H1 (cell line): ENCODE results near the gene CD200. TPM values are rescaled to one million over a fixed set of nuclear protein-coding genes. Genes with fewer than 3 reads are reported as not detected.

ENCODE experiments used
- GTF2F1 ChIP-seq: IDR thresholded peaks from 2 replicates; pipeline ENCODE4 v1.6.1; 2012; ENCODE audit warnings: low read depth, low read length, improper control_type of control experiment, borderline replicate concordance
- polyA plus RNA-seq, 7 experiments: library from polyadenylated mRNA; depleted of rRNA in 3 of 7; stranded (reverse) in 5 of 7; unstranded in 2 of 7; fragments of >200 nt in 5 of 7; fragments of 200-250 nt in 2 of 7; gene quantifications; 1 replicate in 5 of 7; 2 replicates in 1 of 7; 4 replicates in 1 of 7; pipeline versions ENCODE4 v1.2.1 to v1.2.3, GENCODE V29; 2011 to 2013; ENCODE audit warnings: missing spikeins in 2 of 7, mixed read lengths in 2 of 7
- total RNA-seq: library from RNA; stranded (reverse); fragmentation: NEBNext Ultra II Directional; extraction: Animal tissue kit (Norgen Biotek cat#: 25700); gene quantifications from 2 replicates; pipeline ENCODE4 v1.2.1, GENCODE V29; 2021

Gene CD200
- total and polyA plus RNA-seq, 2 of the 8 experiments (the other 6 are each of a cell fraction or from before 2014, with no cell fraction given): 45.8 to 50.2 TPM

DNA sequence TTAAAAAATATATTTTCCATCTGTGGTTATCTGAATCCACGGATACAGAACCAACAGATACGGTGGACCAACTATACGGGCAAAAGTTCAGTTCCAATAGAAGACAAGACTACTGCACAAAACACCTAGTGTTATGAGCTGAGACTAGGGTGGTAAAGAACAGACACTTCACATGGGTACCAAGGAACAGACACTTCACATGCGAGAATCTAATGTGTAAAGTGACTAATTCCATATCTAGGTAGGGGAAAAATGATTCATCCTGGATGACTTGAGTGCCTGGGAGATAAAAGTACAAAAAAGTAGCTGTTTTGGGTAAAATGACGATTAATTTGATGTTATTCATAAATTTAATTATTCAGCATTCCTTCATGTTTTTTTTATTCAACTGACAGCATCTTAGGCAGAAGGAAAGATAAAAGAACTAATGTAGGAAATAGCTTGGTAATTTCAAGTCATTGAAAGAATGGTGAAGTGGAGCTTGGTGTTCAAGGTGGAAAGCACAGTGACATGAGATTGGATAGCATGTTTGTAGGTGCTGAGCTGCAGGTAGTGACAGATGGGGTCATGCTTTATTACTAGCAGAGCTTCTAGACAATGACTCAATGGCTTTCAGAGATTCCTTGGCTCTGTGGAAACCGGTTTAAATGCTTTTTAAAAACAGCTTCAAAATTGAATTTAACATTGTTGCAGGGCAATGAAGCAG, 5.2 kb downstream of the CD200 start (continued):
- TF ChIP-seq GTF2F1: no peak
